PC-3 (cell line): ENCODE results near the gene POLA2.

Experiments
- EZH2phosphoT487 ChIP-seq: fragments of 300-600 bp; sonication (generic); IDR thresholded peaks from 2 replicates; pipeline ENCODE4 v1.6.1; 2018; ENCODE audit warnings: mild to moderate bottlenecking, antibody characterized with exemption, low read length, borderline replicate concordance
- TF ChIP-seq, protein P1 (sequence below): fragments of 300-600 bp; sonication (generic); conservative IDR thresholded peaks from 2 replicates; pipeline ENCODE4 v1.5.1; 2017; ENCODE audit warnings: antibody characterized with exemption, low read depth, mild to moderate bottlenecking, low read length

GRCh38 chr11:65279279-65279678 is 17.5 kb downstream of the POLA2 start:
- TF ChIP-seq, protein P1, sequence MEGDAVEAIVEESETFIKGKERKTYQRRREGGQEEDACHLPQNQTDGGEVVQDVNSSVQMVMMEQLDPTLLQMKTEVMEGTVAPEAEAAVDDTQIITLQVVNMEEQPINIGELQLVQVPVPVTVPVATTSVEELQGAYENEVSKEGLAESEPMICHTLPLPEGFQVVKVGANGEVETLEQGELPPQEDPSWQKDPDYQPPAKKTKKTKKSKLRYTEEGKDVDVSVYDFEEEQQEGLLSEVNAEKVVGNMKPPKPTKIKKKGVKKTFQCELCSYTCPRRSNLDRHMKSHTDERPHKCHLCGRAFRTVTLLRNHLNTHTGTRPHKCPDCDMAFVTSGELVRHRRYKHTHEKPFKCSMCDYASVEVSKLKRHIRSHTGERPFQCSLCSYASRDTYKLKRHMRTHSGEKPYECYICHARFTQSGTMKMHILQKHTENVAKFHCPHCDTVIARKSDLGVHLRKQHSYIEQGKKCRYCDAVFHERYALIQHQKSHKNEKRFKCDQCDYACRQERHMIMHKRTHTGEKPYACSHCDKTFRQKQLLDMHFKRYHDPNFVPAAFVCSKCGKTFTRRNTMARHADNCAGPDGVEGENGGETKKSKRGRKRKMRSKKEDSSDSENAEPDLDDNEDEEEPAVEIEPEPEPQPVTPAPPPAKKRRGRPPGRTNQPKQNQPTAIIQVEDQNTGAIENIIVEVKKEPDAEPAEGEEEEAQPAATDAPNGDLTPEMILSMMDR = no peak
- no peak for TF ChIP-seq EZH2phosphoT487
